Body of pancreas (tissue), 4 donors: ENCODE results near the gene TMEM82. TPM values are rescaled to one million over a fixed set of nuclear protein-coding genes. Genes with fewer than 3 reads are reported as not detected.

Experiments used
- ATAC-seq: fragments of 150-250 bp; one replicate; pipeline ENCODE4 v1.9.1; 2016
- DNase-seq, 4 donors: peaks; one replicate each; pipeline ENCODE4 v3.0.0-alpha.2; 2019
- H3K27ac ChIP-seq, 4 donors: fragments of 200-600 bp; sonication (generic); 1 replicate in 3 of 4; 2 replicates in 1 of 4; pipeline versions ENCODE4 v1.5.1 to v1.6.1; 2016 to 2019; ENCODE audit warnings: mild to moderate bottlenecking in 1 of 4, mixed read lengths in 1 of 4, moderate library complexity in 1 of 4
- H3K27me3 ChIP-seq, 2 donors: fragments of 200-600 bp; sonication (generic); one replicate each; pipeline ENCODE4 v1.6.0; 2016; ENCODE audit warnings: mild to moderate bottlenecking in 1 of 2
- H3K36me3 ChIP-seq, 2 donors: fragments of 200-600 bp; sonication (generic); replicated peaks in 1 of 2; 2 replicates each; pipeline ENCODE4 v1.5.1; 2016; ENCODE audit warnings: low read depth in 2 of 2; ENCODE audit not compliant: insufficient read depth in 1 of 2
- H3K4me1 ChIP-seq: fragments of 200-600 bp; sonication (generic); one replicate; pipeline ENCODE4 v1.6.0; 2016
- H3K4me3 ChIP-seq, 2 donors: fragments of 200-600 bp; sonication (generic); 1 replicate in 1 of 2; 2 replicates in 1 of 2; pipeline ENCODE4 v1.5.1; 2016 to 2019
- H3K9me3 ChIP-seq, 3 donors: fragments of 200-600 bp; sonication (generic); 1 replicate in 2 of 3; 2 replicates in 1 of 3; pipeline ENCODE4 v1.5.1; 2016
- POLR2A ChIP-seq, 3 donors: fragments of 450-650 bp; IDR thresholded peaks; one replicate each; pipeline ENCODE4 v1.6.1; 2016; ENCODE audit warnings: antibody characterized with exemption in 3 of 3, mild to moderate bottlenecking in 2 of 3
- WGBS, 2 donors: methylation state at CpG; one replicate each; pipeline ENCODE4 v1.1.5; 2017; 5-methylcytosine and 5-hydroxymethylcytosine counted together
- intact Hi-C: fragments of 100-400 bp; cut with DNase I; formaldehyde crosslinking; loops from one replicate; pipeline ENCODE4 v1.15.1; 2023
- total RNA-seq, 2 donors: library from RNA; depleted of rRNA; stranded (reverse); fragments of >200 nt; gene quantifications; one replicate each; pipeline ENCODE4 v1.1.0, GENCODE V29; 2016
- TF ChIP-seq, protein P1 (sequence below), 7 experiments: fragments of 450-650 bp in 4 of 7; fragments of 200-600 bp in 3 of 7; sonication (generic) in 3 of 7; IDR thresholded peaks; one replicate each; pipeline ENCODE4 v1.5.1; 2016 to 2019; ENCODE audit warnings: antibody characterized with exemption in 7 of 7

The TMEM82 gene
- total RNA-seq, 2 donors from 2014 or later = not detected

DNA sequence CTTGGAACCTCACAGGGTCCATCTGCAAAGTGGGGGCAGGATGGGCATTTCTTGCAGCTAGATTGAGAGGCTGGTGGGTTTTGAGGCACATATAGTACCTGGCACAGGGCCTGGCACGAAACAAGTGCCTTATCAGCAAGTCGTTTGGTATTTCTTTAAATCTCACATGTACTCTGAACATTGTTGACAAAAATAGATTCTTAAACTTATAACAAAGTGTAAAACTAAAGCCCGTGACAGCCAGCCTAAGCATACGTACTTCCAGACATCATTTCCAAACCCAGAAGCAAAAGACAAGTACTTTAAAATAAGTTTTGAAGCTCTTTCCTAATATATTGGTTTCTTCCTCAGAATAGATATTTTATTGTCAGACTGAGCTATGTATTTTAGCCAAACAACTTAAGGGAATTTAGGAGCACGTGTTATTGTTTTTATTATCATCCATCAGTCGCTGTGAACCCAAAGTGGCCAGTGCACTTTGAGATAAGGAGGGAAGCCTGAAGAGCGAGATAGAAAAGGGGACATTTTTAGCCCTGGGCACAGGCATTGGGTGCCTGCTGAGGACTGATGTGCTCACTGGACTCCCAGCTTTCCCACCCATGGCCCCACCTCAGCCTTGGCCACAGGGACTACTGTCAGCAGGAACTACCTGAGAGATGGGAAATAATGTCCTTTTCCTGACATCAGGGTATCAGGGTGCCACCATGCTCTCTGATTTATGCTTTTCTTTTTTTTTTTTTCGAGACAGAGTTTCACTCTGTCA, 19.2 kb downstream of the TMEM82 start:
- DNase-seq (no peak), ATAC-seq (no peak)
- TF ChIP-seq, protein P1, sequence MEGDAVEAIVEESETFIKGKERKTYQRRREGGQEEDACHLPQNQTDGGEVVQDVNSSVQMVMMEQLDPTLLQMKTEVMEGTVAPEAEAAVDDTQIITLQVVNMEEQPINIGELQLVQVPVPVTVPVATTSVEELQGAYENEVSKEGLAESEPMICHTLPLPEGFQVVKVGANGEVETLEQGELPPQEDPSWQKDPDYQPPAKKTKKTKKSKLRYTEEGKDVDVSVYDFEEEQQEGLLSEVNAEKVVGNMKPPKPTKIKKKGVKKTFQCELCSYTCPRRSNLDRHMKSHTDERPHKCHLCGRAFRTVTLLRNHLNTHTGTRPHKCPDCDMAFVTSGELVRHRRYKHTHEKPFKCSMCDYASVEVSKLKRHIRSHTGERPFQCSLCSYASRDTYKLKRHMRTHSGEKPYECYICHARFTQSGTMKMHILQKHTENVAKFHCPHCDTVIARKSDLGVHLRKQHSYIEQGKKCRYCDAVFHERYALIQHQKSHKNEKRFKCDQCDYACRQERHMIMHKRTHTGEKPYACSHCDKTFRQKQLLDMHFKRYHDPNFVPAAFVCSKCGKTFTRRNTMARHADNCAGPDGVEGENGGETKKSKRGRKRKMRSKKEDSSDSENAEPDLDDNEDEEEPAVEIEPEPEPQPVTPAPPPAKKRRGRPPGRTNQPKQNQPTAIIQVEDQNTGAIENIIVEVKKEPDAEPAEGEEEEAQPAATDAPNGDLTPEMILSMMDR (IDR thresholded peaks at IDR 0.05) = no peak
- TF ChIP-seq POLR2A (IDR thresholded peaks at IDR 0.05) = no peak
- no peaks in the 10 kb centered on the region for H3K36me3 ChIP-seq
- H3K4me3 ChIP-seq = no peak overlapping the region
- H3K27ac ChIP-seq = peak overlapping the region in 1 of 4 donors; percentile 37
- no peaks in the 10 kb centered on the region for H3K9me3 ChIP-seq
- no peaks in the 10 kb centered on the region for H3K27me3 ChIP-seq
- WGBS, 2 donors = 49 to 53% methylated on average over 8 of the region's 8 CpGs
- peaks cover 63% of the 10 kb centered on the region for H3K4me1 ChIP-seq
- intact Hi-C loops = no loop called here

DNA sequence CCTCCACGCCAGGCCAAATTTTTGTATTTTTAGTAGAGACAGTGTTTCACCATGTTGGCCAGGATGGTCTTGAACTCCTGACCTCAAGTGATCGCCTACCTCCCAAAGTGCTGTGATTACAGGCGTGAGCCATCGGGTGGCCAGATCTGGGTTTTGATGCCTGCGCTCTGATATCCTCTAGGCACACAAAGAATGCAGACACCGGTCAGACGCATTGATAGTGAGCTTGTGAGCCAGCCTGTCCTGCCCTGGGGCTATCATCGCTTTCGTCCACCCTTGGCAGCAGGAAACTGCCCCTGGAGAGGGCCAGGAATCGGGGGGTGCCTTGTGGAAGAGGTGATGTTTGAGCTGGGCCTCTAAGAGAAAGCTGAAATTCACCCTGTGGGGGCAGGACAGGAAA, 20.2 kb downstream of the TMEM82 start:
- intact Hi-C loops = no loop called here
- Histone ChIP-seq H3K36me3 (no peaks in the 10 kb centered on the region), H3K27ac (no peak overlapping the region), H3K4me3 (no peak overlapping the region), H3K4me1 (peaks cover 55% of the 10 kb centered on the region), H3K27me3 (no peaks in the 10 kb centered on the region), H3K9me3 (no peaks in the 10 kb centered on the region)
- ATAC-seq (no peak), DNase-seq (no peak)
- no peak for TF ChIP-seq POLR2A (IDR thresholded peaks at IDR 0.05)
- TF ChIP-seq, protein P1 (IDR thresholded peaks at IDR 0.05) = no peak
- 77 to 90% methylated on average over 6 to 10 of the region's 10 CpGs for WGBS, 2 donors

- Histone ChIP-seq H3K4me1 (peaks cover 41% of the 10 kb centered on the region), H3K27me3 (no peaks in the 10 kb centered on the region), H3K4me3 (no peak overlapping the region), H3K27ac (peak overlapping the region; percentile 77 to 90 (median 87)), H3K9me3 (no peaks in the 10 kb centered on the region), H3K36me3 (no peaks in the 10 kb centered on the region)
- intact Hi-C loops = no loop called here
- TF ChIP-seq, protein P1 (IDR thresholded peaks at IDR 0.05) = no peak
- TF ChIP-seq POLR2A (IDR thresholded peaks at IDR 0.05) = peak; percentile 57 to 58 (median 58)
- WGBS, 2 donors = 18 to 25% methylated on average over 6 to 10 of the region's 10 CpGs
- peak; percentile 92 for ATAC-seq
- peak; percentile 86 to 94 (median 93) for DNase-seq
These were observed 22.0 kb downstream of the TMEM82 start for GRCh38 chr1:15764269-15764764.

- Histone ChIP-seq H3K9me3 (no peaks in the 10 kb centered on the region), H3K4me3 (no peak overlapping the region), H3K27me3 (no peaks in the 10 kb centered on the region), H3K36me3 (no peaks in the 10 kb centered on the region), H3K27ac (peak overlapping the region; percentile 77 to 90 (median 87)), H3K4me1 (peaks cover 35% of the 10 kb centered on the region)
- TF ChIP-seq POLR2A (IDR thresholded peaks at IDR 0.05) = no peak
- TF ChIP-seq, protein P1 (IDR thresholded peaks at IDR 0.05) = no peak
- DNase-seq (peak in 1 of 4 donors; percentile 37), ATAC-seq (peak; percentile 9)
- 53 to 68% methylated on average over 9 to 15 of the region's 15 CpGs for WGBS, 2 donors
- intact Hi-C loops = no loop called here
These were observed 22.6 kb downstream of the TMEM82 start for GRCh38 chr1:15764890-15765289.
